Measurements from ENCODE around the gene SIAH3. TPM values are rescaled to one million over a fixed set of nuclear protein-coding genes. Genes with fewer than 3 reads are reported as not detected.

The SIAH3 gene
- total RNA-seq, 1 donor from 2014 or later: not detected

DNA sequence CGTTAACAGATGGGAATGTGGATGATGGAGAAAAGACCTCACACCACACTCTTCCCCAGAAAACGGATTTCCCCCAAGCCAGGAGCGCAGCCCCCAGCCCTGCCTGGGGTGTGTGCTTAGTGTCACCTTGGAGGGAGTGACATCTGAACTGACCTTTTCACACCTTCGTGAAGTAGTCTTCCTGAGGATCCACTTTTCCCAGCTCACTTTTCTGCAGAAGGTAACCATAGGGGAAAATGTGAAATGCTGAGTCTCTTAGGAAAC lies 26.2 kb downstream of the SIAH3 start:
- DNase-seq (ENCODE audit: low spot score): no peak
- no peak for ATAC-seq

DNA sequence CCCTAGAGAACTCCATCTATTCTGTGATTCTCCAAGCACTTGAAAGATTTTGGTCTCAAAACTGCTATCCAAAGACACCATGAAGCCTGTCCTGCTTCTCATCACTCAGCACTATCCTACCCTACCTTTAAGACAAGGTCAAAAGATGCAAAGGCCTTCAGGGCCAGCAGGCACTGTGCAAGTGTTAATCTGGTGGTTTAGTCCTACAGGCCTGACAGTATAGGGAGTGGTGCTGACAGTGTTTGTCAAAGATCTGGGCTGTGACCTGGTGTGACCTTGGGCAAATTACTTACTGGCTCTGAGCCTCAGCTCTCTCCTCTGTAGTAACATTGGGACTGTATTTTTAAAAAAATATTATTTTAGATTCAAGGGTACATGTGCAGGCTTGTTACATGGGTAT lies 28.0 kb downstream of the SIAH3 start:
- DNase-seq (ENCODE audit: low spot score): no peak
- no peak for ATAC-seq

DNA sequence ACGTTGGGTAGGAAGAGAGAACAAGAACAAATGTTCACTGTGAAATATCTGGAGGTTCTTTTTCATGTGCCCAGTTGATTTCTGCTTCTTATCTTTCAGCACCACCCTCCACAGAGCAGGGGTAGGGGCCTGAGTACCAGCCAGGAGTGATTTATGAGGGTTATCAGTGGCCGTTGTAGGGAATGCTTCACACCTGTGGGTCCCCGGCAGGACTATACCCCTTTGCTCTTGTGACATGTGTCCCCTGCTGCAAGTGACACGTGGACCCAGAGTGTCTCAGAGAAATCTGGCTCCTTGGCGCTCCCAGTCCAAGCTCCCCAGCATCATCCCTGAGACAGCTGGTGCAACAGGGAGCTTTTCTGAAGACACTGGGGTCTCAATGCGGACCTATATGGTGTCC lies 29.7 kb downstream of the SIAH3 start:
- DNase-seq (ENCODE audit: low spot score) (no peak), ATAC-seq (no peak)

DNA sequence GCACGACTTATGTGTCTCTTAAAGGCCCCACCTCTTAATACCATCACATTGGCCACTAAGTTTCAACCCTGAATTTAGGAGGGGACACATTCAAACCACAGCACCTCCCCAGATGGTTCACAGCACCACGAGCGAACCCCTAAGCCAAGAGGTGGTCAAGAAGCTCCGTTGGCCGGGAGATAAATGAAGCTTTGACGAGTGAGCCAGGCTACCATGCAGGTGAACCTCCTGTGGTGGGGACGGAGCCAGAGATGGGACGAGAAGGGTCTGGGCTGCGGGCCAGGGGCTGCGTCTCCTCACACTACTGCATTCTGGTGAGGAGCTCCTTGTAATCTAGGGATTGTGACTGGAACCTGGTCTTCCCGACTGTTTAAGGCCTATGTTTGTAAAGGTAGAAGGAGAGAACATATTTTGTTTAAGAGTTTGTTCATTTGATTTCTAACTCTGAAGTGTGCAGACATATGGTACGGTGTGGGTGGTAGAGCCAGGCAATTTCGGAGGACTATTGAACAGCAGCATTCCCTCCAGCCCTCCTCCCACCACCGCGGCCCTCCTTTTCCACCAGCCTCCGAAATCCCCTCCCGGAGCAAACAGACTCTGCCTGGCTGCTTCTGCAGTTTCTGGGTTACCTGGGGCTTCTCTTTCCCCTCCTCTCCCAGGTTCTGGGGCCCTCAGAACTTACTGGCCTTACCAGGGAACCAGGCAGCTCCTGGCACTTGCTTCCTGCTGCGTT lies 31.3 kb downstream of the SIAH3 start:
- no peak for ATAC-seq
- DNase-seq (ENCODE audit: low spot score): no peak

DNA sequence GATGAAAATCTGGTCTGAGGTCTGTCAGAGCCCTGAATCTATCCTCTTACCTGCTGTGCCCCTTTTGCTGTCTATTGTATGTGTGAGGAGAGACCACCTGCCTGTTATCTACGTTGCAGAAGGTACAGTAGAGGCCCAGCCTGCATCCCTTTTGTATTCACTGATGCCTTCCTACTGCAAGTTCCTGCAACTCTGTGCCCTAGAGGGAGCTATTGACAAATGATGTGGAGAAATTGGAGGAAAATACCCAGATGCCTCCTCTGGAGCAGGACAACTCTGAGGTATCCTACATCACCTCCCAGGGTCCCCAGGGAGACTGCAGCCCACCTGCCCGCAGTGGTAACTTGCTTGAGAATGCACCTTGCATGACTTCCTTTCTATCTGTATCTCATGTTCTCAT lies 33.7 kb downstream of the SIAH3 start:
- no peak for DNase-seq (ENCODE audit: low spot score)
- ATAC-seq: no peak

DNA sequence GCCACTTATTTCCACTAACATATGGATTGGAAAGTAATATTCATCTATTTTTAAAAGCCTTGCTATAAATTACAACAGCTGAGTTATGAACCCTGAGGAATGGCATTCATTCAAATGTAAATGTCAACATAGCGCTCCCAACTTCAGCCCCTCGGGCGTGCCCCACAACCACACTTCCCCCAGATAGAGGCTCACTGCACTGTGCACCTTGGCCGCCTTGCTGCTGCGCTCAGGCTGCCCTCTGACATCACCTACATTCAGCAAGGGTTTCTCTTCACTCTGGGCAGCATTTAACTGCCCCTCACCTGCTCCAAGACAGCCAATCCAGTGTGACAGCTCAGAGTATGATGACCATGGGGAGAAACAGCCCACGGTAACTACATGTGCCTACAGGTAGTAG lies 35.1 kb downstream of the SIAH3 start:
- no peak for DNase-seq (ENCODE audit: low spot score)
- ATAC-seq: no peak

DNA sequence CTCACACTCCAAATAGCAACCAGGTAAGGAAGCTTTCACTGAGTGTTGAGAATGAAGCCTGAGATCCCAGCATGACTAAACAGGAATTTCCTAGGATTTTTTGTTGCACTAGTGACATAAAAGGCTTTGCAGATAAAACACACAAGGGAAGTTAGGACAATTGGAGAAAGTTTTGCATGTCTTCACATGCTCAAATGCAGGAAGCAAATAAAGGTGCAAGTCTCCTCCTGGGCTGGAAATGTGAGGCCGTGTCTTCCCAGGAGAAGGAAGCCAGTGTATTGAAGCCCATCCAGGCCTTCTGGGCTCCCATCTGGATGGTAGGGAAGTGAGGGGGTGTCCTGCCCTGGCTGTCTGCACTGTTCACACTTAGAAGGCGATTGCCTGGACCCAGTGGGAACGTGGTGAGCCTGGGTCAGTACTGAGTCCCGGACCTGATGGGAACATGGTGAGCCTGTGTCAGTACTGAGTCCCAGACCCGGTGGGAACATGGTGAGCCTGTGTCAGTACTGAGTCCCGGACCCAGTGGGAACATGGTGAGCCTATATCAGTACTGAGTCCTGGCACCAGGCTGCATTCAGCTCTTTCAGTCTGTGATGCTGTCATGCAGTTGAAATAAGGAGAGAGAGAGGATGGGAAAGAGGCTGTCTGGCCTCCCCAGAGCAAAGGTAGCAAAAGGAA lies 38.7 kb downstream of the SIAH3 start:
- DNase-seq (ENCODE audit: low spot score): no peak
- ATAC-seq: no peak

DNA sequence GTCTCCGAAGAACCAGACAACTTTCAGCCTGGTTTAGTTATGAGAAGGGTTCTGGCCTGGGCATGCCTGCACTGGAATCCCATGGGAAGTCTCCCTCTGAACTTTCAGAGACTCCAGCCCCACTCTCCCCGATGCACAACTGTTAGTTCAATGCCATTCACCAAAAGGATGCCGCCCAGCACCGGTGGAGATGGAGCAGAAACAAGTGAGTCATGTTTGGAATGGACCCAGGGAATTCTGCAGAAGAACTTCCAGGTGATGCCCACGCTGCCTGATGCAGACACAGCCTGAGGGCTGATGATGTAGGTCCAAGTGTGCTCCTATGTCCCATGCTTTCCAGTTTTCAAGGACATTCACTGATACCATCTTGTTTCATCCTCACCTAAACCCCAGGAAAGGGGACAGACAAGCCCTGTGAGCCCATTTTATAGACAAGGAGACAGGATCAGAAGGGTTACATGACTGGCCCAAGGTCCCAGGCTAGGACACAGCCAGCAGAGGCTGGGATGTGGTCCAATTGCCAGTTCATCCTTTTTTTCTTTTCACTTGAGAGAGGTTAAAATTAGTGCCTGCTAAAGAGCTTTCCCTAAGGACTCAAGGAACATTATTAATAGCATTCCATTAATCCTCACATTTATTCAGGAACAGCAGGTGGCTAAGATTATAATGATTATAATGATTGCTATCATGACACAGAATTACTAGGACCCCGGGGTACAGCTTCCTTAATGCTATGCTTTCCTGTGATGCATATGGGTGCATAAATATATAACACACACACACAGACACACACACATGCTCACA lies 39.5 kb downstream of the SIAH3 start:
- no peak for ATAC-seq
- no peak for DNase-seq (ENCODE audit: low spot score)

DNA sequence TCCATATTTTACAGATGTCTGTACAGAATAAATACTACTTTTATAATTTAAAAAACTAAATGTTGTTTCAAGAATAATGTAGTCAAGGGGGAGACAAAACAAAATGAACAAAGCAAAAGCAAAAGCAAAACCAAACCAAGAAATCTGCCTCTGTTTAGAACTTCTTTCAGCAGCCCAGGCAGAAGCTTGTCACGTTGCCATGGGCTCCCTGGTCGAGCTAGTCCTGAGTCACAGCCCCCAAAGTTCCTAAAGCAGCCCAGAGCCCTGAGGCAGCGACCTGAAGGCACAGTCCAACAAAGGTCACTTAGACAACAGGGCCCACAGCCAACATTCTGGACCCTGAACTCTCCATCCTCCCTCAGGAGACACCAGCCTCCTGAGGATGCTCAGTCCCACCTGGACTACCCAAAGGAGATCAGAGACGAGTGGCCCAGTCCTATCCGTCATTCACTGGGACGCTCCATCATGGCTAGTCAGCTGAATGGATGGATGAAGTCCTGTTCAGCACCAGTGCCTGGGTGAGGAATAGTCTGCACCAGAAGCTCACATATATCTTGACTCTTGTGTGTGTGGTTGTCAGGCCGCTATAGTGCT lies 41.7 kb downstream of the SIAH3 start:
- DNase-seq (ENCODE audit: low spot score) (no peak), ATAC-seq (no peak)

DNA sequence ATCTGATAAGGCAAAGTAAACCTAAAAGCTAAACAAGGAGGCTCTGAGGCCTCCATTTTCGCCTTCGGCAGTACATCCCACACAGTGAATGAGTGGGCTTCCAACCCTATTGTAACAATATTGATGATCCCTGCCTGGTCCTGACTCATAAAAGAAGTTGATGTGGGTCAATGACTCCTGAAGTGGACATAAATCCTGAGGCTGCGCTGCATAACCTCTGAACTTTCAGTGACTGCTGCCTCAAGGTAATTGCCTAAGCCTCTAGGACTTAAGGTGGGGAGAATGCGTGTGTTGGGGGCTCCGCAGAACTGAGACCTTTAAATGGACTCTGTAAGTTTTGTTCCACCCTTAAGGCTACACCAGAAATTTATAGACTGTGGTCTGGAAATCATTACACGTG lies 42.6 kb downstream of the SIAH3 start:
- DNase-seq (ENCODE audit: low spot score) (no peak), ATAC-seq (no peak)

DNA sequence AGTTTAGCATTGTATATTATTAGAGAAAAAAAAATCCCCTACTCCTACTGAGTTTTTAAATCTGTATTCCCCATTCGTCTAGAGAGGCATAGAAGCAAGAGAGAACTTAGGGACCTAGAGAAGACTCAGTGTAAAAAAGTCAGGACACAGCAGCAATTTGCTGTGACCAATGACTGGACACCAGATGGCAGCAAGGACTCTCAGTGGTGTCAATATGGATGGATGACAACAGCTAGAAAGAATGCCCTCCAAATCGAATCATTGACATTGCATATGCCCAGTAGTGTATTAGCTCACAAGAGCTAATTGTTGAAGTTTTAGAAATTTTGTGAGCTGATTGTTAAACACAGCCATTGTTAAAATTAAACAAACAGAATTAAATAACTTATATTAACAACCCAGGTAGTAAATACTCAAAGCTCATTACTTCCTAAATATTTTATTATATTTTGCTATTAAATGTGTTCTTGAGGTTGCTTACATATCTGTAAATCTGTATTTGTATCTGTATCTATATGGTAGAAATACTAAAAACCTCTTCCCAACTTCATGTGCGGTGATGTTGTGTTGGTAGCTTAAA lies 43.9 kb downstream of the SIAH3 start:
- ATAC-seq: peak; percentile 96
- no peak for DNase-seq (ENCODE audit: low spot score)

DNA sequence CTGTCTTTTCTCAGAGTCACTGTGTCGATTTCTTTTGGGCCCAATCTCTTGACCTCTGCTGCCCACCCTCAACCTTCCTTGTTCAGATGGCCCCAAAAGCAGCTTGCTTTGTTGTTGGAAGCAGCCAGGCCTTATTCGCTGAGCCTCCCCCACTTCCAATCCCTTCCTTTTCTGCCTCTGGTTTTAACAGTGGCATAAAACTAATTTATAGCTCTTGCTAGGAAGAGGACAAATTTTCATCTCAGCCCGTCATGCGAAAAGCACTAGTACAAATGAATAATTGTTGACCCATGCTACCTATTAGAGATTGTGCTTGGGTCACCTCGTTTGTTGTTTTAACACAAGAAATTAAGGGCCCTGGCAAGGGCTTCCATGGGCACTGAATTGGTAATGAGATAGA lies 51.1 kb downstream of the SIAH3 start:
- DNase-seq (ENCODE audit: low spot score) (no peak), ATAC-seq (no peak)

DNA sequence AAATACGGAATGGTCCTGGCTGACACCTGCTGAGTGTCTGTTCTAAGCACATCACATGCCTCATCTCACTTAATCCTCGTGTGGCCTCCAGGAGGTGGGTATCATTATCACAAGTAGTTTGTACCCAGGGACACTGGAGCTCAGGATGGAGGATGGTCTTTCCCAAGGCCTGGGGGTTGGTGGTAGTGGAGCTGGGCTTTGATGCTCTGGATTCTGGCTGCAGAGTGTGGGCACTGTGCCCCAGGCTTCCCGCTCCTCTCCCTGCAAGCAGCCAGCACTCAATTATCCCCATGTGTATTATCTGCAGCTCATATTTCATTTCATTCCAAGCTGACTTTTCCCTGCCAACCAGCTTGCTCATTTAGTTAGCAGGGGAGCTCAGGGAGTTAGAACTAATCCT lies 52.1 kb downstream of the SIAH3 start:
- no peak for DNase-seq (ENCODE audit: low spot score)
- ATAC-seq: no peak

DNA sequence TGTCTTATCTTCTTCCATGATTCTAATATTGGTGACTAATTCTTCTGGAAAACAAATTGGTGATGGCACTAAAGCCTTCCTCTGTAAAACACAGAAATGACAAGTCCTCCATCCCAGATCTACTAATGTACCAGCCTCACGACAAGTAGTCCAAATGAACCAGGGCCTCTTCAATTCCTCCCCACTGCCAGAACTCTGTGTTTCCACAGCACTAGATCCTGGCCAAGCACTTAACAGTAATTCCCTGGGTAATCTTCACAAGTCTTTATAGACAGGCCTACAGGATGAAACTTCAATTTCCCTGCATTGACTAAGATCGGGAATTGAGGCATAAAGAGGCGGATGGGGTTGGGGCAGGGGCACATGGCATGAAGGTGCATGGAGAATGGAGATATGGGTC lies 52.7 kb downstream of the SIAH3 start:
- no peak for ATAC-seq
- no peak for DNase-seq (ENCODE audit: low spot score)

DNA sequence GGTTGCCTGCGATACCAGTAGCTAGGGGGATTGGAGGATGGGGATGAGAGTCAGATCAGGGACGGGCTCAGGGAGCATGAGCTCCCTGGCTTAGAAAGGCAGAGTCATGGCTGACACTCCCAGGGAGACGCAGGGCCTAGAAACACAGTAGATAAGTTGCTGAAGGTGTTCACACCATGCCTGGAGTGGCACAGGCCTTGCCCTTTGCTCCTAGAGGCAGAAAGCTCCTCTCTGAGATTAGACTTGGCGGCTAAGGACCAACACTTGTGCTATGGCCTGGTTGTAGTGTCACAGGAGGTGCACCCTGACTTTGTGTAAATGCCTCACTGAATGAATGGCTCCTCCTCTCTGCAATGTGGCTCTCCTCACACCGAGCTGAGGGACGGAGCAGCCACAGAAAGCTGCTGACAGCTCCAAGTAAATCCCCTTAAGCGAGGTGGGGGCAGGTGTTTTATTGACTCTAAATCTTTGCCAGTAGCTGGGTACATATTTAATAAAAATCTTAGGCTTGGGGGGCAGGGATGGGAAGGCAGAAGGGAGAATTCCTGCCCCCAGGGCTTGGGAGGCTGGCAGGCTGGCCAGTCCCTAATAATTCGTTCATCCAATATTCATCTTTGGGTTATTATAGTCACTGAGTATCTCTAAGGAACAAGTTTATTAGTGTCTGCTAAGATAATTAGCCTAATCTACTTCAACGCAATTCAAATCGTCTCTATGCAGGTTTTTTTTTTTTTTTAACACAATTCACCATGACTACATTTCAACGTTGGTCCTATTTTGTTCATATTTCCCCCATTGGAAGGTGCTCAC lies 54.9 kb downstream of the SIAH3 start:
- ATAC-seq (no peak), DNase-seq (ENCODE audit: low spot score) (no peak)

DNA sequence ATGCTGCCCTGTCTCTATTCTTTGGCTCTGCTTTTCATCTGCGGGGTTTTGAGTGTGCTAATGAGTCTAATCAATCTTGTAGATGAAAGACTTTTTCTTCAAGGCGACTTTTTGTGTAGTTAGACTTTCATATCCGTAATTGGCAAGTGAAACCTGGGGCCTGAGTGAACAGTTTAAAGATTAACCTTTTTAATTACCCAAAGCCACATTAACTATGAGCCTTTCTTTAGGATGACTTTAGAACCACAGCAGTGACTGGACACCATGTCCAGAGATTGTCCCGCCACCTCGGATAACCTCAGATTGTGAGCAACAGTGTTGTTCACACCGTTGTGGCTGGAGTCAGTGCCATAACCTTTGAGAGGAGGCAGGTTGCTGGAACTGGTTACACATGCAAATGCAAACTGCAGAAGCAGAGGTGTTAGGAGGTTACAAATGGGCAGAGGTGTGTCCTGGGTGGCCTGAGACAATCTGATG lies 58.7 kb downstream of the SIAH3 start:
- DNase-seq (ENCODE audit: low spot score): no peak
- no peak for ATAC-seq

DNA sequence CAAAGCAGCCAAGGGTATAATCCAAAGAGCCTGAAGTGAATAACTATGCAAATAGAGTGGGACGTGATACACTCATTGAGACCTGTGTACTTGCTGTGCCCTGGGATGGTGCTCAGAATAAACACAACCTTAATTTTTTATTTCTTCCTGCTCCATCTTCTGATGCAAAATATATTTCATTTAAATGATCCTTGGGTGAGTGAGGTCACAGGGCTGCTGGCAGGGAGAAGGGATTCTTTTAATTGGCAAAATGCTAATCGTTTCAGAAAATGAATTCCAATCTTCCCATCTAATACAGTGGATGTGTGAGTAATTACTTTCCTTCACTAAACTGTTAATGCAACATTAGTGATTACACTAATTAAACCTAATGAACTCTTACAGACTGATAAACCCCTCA lies 63.5 kb downstream of the SIAH3 start:
- ATAC-seq (no peak), DNase-seq (ENCODE audit: low spot score) (no peak)

DNA sequence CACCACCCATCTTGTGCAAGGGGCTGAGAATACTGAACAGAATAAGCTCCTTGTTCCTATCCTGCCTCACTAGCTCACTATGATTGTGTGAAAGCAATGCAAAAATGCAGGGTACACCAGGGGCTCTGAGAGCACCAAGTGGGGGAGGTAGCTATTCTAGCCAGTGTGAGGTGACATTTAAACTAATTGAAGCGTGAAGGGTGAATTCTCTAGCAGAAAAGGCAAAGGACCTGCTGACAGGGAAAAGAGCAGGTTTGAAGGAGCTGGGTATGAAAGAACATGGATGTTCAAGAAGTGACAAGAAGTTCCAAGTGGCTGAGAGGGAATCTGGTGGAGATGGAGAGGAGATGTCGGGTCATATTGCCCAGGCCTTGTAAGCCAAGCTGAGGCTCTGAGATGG lies 64.2 kb downstream of the SIAH3 start:
- no peak for DNase-seq (ENCODE audit: low spot score)
- ATAC-seq: no peak

DNA sequence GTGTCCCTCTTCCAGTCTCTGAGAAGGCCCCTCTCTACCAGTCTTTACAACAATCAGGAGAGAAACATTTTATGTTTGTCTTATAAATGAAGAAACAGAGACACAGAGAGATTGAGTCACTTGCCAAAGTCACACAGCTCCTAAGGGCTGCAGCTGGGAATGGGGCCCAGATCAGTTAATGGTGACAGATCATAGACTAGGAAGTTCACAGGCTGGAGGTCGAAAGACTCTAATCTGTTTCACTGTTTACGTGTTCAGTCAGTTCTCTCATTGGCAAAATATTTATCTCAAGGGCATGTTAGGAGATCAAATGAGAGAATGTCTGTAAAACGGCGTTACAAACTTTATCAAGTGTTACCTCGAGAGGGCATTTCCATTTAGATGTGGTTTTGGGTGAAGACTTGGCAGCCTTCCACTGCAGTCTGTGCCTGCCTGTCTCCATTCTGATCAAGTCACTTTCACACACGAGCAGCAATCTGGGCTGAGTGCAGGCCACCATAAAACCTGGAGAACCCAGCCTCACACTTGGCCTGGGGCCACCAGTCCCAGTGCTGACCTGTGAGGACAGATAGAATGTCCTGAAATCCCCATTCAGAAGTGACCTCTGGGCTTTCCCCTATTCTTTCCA lies 65.1 kb downstream of the SIAH3 start:
- DNase-seq (ENCODE audit: low spot score): no peak
- ATAC-seq: no peak
